HG03457 (cell line): Measurements from ENCODE around the gene ASAP3.
"Not testable (repeated sequence)": the region's sequence is repeated elsewhere in the genome, so short reads cannot be mapped to it uniquely, and the experiment has no call there.

Experiments used
- ATAC-seq: cut with Tn5 transposase; IDR thresholded peaks from one replicate; pipeline ENCODE4 v1.9.1; 2021; ENCODE audit warnings: moderate number of reproducible peaks; ENCODE audit not compliant: unreplicated experiment

ASAP3 gene

DNA sequence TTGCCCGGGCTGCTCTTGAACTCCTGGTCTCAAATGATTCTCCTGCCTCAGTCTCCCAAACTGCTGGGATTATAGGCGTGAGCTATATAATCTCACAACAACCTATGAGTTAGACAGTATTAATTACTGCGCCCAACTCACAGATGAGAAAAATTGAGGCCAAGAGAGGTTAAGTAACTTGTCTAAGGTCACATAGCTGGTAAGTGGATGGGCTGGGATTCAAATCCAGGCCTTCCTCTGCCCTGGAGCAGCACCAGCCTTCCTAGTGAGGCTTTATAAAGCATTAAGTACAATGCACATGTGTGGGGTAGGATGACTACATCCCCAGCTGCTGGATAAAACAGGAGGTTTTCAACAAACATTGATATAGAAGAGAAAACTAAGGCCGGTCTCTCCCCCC lies 31.9 kb upstream of the ASAP3 start:
- ATAC-seq: no peak

DNA sequence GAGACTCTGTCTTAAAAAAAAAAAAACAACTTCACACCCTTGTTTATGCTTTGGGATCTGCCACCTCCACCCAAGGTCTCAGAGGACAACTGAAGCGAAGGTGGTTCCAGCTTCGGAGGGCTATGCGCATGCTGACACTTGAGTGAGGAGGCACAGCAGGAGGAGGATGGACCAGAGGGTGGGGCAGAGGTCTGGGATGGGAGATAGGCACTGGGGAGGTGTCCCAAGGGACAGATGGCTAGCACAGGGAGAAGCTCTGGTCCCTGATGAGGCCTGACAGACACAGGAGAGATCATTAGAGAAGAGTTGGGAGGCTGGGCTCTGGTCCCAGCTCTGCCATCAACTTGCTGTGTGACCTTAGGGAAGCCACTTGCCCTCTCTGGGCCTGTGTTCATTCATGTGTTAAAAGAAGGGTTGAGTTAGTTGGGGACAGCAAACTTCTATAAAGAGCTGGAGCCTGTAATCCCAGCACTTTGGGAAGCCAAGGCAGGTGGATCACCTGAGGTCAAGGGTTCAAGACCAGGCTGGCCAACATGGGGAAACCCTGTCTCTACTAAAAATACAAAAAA lies 30.2 kb upstream of the ASAP3 start:
- ATAC-seq: no peak

GRCh38 chr1:23509896-23510295 lies 25.9 kb upstream of the ASAP3 start:
- no peak for ATAC-seq

GRCh38 chr1:23506376-23507107 lies 22.6 kb upstream of the ASAP3 start:
- no peak for ATAC-seq

DNA sequence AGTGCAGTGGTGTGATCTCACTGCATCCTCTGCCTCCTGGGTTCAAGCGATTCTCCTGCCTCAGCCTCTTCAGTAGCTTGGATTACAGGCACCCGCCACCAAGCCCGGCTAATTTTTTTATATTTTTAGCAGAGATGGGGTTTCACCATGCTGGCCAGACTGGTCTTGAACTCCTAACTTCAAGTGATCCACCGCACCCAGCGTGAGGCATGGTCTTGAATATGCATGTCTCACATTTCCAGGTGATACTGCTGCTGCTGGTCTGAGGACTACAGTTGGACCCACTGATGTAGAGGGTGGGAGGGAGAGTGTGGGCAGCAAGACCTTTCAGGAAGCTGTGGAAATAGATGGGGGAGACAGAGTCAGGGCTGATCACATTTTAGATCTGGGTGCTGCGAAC lies 21.9 kb upstream of the ASAP3 start:
- no peak for ATAC-seq

- ATAC-seq: not testable (repeated sequence)
Observed at GRCh38 chr1:23504156-23504555, 20.2 kb upstream of the ASAP3 start.

- ATAC-seq: no peak
Observed at GRCh38 chr1:23502951-23503350, 19.0 kb upstream of the ASAP3 start.

GRCh38 chr1:23500466-23500865 lies 16.5 kb upstream of the ASAP3 start:
- no peak for ATAC-seq

GRCh38 chr1:23497777-23498439 lies 13.9 kb upstream of the ASAP3 start:
- no peak for ATAC-seq

GRCh38 chr1:23496490-23497181 lies 12.7 kb upstream of the ASAP3 start:
- ATAC-seq: no peak

GRCh38 chr1:23494836-23495235 lies 10.9 kb upstream of the ASAP3 start:
- not testable (repeated sequence) for ATAC-seq

DNA sequence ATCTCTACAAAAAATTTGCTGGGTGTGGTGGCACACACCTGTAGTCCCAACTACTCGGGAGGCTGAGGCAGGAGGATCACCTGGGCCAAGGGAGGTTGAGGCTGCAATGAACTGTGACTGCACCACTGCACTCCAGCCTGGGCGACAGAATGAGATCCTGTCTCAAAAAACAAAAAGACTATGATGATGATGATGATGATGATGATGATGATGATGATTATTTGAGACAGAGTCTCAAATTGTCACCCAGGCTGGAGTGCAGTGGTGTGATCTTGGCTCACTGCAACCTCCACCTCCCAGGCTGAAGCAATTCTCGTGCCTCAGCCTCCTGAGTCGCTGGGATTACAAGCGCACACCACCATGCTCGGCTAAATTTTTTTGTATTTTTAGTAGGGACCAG lies 8.8 kb upstream of the ASAP3 start:
- not testable (repeated sequence) for ATAC-seq

DNA sequence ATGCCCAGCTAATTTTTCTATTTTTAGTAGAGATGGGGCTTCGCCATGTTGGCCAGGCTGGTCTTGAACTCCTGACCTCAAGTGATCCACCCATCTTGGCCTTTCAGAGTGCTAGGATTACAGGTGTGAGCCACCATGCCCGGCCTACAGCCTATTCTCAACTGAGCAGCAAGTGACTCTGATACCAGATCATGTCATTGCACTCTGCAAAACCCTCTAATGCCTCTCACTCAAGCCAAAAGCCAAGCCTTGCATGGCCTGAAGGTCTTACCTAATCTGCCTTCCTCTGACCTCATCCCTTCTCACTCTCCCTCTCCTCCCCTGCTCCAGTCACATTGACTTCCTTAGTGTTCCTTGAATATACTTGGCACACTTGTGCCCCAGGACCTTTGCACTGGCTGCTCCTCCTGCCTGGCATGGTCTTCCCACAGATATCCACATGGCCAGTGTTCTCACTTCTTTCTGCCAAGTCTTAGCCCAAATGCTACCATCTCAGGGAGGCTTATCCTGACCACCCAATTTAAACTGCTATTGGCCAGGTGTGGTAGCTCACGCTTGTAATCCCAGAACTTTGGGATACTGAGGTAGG lies 8.2 kb upstream of the ASAP3 start:
- no peak for ATAC-seq

GRCh38 chr1:23489842-23490241 lies 5.9 kb upstream of the ASAP3 start:
- no peak for ATAC-seq

DNA sequence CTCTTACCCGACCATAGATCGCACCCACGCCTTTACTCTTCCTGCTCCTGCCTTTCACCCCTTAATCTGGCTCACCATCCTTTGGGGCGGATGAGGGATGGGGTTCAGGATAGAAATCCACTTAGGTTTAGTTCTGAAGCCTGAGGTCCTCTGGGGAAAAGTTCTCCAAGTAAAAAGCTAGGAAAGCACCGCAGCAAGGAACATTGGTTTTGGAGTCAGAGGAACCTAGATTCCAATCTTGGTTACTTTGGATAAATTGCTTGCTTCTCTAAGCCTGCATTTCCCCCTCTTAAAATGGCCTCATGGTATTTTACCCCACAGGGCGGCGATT lies 988 bp upstream of the ASAP3 start:
- no peak for ATAC-seq

GRCh38 chr1:23484253-23485001 lies 448 bp upstream of the ASAP3 start:
- no peak for ATAC-seq

GRCh38 chr1:23481904-23482303 lies 2.1 kb downstream of the ASAP3 start:
- ATAC-seq: no peak

DNA sequence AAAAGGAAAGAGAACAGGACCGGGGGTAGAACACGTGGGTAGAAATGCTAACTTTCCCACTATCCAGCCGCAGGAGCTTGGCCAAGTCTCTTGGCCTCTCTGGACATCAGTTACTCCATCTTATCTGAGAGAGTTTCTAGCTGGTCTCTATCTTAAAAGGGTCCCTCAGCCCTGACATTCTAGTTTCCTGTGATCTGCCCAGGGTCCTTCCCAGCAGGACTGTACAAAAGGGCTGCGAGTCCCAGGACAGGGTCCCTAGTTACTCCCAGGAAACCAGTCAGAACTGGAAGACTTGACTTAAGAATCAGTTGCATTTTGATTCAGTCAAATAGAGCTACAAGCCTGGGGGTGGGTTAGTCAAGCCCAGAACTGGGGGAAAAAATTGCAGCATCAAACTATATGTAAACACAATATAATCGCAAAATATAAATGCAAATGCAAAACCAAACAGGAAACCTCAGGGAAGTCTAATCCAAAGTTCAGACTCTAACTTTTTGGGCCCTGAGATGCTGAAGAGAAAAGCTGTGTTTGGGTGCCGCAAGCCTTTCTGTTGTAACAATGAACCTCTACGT lies 2.9 kb downstream of the ASAP3 start:
- no peak for ATAC-seq

DNA sequence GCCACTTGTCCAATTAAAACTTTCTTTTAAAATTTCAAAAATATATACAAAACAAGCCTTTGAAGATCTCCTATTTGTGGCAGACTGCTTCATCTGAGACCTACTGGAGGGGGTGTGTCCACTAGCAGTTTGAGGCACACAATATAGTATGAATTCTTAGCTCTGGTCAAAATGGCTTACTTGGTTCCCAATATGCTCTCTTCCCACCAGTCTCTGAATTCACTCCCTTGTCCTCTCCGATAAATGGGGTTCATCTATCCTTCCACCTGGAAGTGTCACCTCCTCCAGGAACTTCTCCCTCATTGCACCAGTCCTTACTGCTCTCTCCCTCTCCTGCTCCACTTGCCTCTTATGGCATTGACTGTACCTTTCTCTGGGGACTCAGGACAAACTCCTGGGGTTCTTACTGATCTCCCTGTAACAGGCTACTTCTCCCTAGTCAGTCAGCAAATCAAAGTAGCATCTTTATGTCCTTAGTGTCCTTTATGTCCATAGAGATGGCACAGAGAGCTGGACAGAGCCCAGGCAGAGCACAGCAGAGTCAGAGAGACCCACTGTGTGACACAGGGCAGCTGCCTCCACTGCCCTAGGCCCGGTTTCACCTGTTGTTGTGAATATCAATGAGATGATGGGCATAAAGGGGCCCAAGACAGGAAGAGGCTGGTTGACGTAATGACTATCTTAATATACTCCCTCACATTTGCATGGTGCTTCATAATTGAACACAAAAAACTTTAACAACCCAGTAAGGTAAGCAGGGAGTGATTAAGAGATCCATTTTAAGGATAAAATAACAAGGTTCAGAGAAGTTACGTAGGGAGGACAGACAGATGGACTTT lies 3.6 kb downstream of the ASAP3 start:
- ATAC-seq: no peak

- no peak for ATAC-seq
Observed at GRCh38 chr1:23479666-23479941, 4.4 kb downstream of the ASAP3 start.
